LoVo (cell line): ENCODE results near the gene KIF17.
A peak's percentile ranks its signal among the peaks of the same experiment; 100 is the strongest.

Source experiments
- DNase-seq: peaks from one replicate; pipeline ENCODE4 v3.0.0-alpha.2; 2016; ENCODE audit warnings: low spot score

Gene KIF17

GRCh38 chr1:20710469-20711284 is 7.1 kb downstream of the KIF17 start:
- no peak for DNase-seq

- DNase-seq, result no peak
These were observed 7.9 kb downstream of the KIF17 start for GRCh38 chr1:20709868-20710267.

- DNase-seq, result no peak
These were observed 8.9 kb downstream of the KIF17 start for GRCh38 chr1:20708891-20709290.

- DNase-seq, result no peak
These were observed 9.8 kb downstream of the KIF17 start for GRCh38 chr1:20708057-20708456.

- no peak for DNase-seq
These were observed 11.0 kb downstream of the KIF17 start for GRCh38 chr1:20706841-20707240.

GRCh38 chr1:20705203-20705755 is 12.5 kb downstream of the KIF17 start:
- no peak for DNase-seq

- DNase-seq, result no peak
These were observed 13.2 kb downstream of the KIF17 start for GRCh38 chr1:20704390-20705202.

- no peak for DNase-seq
These were observed 14.6 kb downstream of the KIF17 start for GRCh38 chr1:20703124-20703756.

- DNase-seq, result no peak
These were observed 15.4 kb downstream of the KIF17 start for GRCh38 chr1:20702416-20702815.

- DNase-seq, result no peak
These were observed 16.0 kb downstream of the KIF17 start for GRCh38 chr1:20701847-20702246.

- no peak for DNase-seq
These were observed 16.4 kb downstream of the KIF17 start for GRCh38 chr1:20701446-20701845.

- DNase-seq, result no peak
These were observed 17.1 kb downstream of the KIF17 start for GRCh38 chr1:20700636-20701215.

- no peak for DNase-seq
These were observed 18.2 kb downstream of the KIF17 start for GRCh38 chr1:20699558-20699957.

GRCh38 chr1:20698195-20698910 is 19.5 kb downstream of the KIF17 start:
- DNase-seq, result peak; percentile 51

- no peak for DNase-seq
These were observed 20.2 kb downstream of the KIF17 start for GRCh38 chr1:20697563-20697962.

- DNase-seq, result peak; percentile 89
These were observed 21.1 kb downstream of the KIF17 start for GRCh38 chr1:20696397-20697333.

GRCh38 chr1:20695515-20695914 is 22.3 kb downstream of the KIF17 start:
- no peak for DNase-seq

- no peak for DNase-seq
These were observed 24.2 kb downstream of the KIF17 start for GRCh38 chr1:20693623-20694022.

GRCh38 chr1:20691872-20692271 is 25.9 kb downstream of the KIF17 start:
- DNase-seq, result no peak

- DNase-seq, result no peak
These were observed 28.2 kb downstream of the KIF17 start for GRCh38 chr1:20689645-20690056.
